Activated CD4-positive, alpha-beta T cell treated with anti-CD3 and anti-CD28 coated beads, Interleukin-2, amount 50 U/mL, for 4 hours (primary cell): Measurements from ENCODE around the gene CCNJL.

ENCODE experiments used
- DNase-seq, 2 experiments: peaks; one replicate each; pipeline ENCODE4 v3.0.0-alpha.2; 2020

The CCNJL gene

DNA sequence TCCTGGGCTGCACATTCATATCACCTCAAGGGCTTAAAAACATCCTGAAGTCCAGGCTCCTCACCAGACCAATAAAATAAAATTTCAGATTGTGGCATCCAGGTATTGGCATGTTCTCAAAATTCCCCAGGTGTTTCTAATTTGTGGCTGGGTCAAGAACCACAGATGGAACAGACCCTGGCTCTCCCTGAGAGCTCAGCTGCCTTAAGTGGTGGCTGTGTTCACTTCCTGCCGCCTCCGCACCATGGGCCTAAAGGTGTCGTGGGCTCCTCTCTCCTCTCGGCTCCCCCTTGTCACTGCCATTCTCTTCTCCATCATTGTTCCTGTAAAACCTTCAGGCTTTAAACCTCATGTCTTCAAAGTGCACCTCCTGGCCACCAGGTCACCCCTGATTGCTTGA, 17.8 kb upstream of the CCNJL start:
- no peak for DNase-seq

DNA sequence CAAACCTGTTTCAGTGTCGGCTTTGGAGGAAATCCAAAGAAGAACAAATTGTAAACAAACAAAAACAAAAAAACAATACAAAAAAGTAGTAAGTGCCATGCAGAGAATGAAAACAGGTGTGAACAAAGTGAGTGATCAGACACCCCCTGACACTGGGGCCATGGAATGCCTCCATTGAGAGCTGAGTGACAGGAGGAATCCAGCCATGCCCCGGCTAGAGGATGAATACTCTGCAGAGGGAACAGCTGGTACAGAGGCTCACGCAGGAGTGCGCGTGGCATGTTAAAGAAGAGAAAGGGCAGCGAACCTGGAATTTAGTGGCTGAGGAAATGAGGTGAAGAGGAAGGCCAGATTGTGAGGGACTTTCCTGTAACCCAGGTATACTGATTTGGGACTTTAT, 15.5 kb upstream of the CCNJL start:
- no peak for DNase-seq

DNA sequence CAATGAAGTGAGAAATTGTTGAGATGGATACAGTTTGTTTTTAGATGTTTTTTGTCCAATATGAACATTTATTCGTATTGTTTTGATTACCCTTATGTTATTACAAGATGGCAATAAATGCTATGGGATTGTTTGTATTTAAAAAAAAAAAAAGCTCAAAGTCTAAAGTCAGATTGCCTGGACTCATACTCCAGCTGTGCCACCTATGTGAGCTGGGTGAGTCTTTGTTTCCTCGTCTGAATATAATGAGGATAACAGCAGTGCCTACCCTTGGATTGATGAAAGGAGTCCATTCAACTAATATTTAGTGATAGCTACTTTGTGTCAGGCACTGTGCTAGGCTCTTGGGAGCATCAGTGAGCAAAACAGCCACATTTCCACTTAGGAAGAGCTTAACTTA, 14.6 kb upstream of the CCNJL start:
- DNase-seq, result no peak

DNA sequence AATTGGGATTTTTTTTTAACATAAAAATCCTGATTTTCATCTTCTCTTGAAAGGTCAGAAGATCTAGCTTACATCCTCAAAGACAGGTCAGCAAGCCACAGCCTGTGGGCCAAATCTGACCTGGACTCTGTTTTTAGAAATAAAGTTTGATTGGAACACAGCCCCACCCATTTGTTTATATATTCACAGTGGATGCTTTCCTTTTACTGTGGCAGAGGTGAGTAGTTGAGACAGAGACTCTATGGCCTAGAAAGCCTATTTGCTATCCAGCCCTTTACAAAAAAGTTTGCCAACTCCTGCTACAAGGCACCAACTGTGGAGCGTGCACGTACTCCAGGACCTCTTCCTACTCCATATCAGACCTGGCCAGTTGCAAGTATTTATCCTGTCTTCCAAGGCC, 13.4 kb upstream of the CCNJL start:
- no peak for DNase-seq

DNA sequence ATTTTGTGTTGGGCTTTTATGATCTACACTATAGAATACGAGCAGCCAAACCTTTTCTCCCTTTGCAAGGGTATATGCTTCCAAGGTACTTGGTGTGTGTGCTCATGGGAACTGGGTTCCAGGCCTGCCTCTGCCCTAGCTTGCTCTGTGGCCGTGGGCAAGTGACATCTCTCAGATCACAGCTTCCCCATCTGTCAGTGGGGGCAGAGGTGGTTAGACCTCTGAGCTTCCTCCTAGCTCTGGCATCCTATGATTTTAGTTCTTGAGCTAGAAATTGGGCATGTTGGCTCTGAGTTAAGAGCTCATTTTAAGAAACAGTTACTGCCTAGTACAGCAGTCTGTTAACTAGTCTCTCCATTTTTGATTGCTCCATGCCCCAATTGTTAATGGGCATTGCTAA, 12.5 kb upstream of the CCNJL start:
- DNase-seq, result no peak

DNA sequence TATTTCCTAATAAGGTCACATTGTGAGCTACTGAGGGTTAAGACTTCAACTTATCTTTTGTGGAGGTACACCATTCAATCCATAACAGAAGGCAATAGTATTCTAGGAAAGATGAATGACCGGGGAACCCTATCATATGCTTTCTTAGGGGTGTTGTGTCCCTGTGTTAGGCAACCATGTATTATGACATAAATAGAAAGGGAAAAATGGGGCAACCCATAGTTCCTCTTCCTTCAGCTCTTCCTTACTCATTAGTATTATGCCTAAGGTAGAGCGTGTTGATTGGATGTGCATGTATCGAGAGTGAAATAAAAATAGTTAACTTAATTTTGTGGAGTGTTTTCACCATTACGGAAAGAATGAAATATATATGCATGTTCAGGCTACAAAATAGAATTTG, 6.0 kb upstream of the CCNJL start:
- DNase-seq, result no peak

DNA sequence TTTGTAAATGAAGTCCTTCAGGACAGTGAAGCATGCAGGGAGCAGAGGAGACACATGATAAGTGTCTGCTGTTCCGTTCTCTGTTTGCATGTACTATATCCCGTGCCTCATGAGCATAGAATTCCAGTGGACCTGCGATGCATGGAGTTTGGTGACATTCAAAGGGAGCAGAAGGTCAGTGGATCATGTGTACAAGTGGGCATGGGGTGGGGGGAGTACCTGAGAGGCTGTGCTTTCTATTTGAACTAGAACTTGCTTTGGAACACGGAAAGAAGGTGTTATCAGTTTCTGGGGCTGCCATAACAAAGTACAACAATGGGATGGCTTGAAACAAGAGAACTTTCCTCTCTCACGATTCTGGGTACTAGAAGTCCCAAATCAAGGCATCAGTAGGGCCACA, 5.1 kb upstream of the CCNJL start:
- no peak for DNase-seq

DNA sequence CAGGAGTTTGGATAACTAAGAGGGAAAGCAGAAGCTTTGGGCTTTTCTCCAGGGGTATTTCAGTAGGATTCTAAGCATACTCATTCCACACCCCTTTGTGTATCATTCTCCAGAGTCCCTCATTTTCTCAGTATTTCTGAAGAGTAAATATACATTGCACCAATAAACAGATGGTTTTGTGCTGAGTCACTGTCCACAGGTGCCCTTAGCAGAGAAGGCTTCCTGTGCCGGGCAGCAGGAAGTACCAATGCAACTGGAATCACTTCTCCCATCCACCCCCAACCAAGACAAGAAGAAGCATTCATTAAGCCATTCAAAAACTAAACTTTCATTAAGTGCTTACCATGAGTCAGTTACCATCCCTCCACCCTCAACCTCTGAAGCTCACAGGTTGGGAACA, 3.6 kb upstream of the CCNJL start:
- no peak for DNase-seq

DNA sequence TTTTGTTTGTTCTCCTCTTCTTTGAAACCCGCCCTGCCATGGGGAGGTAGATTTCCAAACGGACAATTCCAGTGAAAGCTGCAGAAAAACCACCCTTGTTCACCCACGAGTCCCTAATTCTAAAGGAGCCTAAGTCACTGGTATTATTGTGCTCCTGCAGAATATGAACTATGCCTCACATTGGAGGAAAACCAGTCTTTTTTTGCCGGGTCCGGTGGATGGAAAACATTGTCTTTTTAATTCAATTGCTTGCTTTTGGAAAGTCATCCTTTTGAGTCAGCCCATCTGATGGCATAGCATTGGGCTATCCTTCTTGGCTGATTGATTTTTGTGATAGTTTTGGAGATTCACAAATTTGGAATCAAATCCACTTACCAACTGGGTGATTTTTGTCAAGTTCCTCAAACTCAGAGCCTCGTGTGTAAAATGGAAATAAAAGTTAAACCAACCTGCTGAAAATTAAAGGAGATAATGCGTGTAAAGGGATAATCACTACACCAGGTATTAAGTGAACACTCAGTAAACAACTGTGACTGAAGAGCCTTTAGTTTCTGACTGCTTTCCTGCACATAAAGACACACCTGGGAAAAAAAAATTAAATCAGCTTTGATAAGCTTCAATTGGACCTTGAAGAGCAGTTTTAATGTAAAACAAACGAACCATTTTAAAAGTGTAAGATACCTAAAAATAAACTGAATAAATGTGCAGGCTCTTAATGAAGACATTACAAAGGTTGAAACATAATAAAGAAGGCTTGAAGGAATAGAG, 780 bp upstream of the CCNJL start:
- DNase-seq, result no peak

DNA sequence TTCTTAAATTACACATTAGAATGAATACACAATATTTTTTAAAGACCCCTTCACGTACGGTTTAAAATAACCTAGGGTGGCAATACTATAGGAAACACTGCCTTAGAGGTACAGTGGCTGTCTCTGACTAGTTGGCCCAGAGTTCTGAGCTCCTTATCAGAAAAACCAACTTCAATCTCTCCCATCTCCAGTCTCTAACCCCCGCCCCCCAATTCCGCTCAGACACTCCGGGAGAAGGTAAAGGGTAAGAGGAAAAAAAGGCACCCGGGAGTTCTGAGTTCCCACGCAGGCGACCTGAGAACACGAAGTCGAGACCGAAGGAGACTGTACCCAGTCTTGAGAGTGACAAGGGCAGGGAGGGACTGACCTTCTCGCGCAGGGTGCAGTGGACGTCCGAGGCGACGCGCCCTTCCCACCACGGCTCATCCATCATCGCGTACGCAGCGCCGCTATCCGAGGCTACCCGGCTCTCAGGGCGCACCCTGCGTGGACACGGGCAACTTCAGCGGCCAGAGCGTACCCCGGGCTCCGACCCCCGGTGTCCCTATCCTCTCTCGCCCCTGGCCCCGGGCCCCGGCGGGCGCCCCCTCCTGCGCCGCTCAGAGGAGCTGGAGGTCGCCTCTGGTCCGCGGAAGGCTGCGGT, 752 bp downstream of the CCNJL start:
- DNase-seq, result no peak

DNA sequence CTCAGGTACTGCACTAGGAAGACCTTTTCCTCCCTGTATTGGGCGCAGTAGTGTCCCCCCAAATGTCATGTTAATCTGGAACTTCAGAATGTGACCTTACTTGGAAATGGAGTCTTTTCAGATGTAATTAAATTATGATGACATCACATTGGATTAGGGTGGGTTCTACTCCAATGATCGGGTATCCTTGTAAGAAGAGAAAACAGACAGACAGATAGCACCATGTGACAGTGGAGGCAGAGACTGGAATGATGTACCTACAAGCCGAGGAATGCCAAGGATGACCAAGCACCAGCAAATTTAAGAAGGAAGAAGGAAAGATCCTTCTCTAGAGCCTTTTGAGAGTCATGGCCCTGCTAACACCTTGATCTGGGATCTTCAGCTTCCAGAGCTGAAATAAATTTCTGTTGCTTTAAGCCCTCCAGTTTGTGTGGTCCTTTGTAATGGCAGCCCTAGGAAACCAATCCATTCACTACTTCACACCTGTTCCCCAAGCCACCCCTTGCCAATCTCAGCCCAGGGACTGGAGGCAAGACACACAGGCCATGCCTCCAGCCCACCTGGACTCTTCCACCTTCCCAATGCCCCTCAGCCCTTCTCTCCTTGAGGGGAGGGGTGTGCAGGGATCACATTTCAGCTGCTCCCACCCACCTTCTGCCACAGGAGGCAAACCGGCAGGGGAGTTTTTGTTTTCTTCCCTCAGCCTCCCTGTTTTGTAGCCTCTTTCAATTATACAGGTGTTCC, 1.6 kb downstream of the CCNJL start:
- no peak for DNase-seq

DNA sequence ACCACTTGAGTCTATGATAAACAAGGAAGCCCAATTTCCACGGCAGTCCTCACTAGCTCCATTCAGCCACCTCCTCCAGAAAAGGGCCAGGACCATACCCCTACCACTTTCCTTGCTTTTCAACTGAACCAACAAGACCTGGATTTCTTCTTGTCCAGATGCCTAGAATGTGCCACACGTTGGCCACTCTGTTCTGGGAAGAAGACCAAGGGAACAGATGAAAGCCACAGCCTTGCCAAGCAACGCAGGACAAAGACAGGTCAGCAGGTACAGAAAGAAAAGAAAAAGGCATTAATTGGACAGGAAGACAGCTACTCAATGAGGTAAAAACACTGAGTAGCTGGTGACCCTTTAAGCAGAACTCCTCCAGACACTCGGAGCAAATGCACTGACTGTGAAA, 2.2 kb downstream of the CCNJL start:
- no peak for DNase-seq

DNA sequence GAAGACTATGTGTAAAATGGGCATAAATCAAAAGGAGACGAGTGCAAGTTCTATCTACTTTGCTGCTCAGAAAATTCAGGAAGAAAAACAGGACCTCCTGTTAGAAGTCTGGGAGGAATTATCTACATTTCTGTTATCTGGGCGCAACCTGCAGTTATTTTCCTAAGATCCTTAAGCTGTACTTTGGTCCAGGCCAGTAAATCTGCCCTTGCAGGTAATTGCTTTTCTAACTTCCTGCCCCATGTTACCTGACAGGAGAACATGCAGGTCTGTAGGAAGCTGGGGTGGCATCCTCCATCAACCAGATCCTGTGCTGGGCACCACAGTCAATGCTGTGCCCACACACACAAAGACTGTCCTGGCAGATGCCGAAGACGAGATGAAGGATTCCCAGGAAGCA, 5.7 kb downstream of the CCNJL start:
- no peak for DNase-seq

DNA sequence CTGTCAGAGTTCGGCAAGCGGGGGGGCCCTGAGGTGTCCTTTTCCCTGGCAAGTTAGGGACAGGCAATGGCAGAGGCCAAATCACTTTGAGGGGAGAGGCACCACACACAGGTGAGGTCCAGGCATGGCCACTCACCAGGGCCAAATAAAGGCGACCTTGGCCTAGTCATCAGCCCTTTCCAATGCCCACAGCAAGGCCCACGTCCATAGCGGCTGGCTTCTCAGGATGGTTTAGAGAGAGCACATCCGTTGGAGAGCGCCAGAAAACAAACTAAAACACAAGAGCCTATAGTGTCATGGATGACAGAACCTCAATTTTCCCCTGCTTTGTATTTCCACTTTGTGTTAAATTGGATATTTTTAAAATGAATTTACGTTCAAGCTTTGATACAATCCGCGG, 7.0 kb downstream of the CCNJL start:
- DNase-seq, result no peak

DNA sequence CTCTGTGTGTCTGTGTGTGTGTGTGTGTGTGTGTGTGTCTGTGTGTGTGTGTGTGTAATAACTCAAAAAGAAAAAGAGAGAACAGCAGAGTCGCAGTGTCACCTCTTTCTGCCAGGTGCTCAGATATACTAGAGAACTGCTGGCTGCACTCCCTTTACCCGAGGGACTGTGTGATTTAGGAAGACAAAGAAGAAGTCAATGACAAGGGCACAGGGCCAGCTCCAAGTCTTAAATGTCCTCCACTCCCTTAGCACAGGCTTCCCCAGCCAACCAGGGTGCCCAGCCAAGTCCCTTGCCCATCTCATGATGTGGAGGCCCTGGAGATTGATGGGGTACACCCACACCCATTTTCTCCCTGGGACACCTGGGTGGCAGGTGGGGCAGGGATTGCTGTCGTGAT, 8.7 kb downstream of the CCNJL start:
- DNase-seq, result no peak

DNA sequence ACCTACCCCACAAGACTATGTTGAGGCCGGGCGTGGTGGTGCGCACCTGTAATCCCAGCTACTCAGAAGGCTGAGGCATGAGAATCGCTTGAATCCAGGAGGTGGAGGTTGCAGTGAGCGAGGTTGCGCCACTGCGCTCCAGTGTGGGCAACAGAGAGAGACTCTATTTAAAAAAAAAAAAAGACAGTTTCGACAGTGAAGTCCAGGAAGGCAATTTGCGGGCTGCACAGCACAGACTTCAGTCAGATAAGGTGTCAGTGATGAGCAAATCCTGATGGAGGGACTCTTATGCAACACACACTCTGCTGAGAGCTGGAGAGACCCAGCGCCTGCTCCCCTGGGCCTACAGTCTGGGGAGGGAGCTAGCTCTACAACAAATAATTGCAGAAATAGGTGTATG, 14.2 kb downstream of the CCNJL start:
- DNase-seq, result no peak

DNA sequence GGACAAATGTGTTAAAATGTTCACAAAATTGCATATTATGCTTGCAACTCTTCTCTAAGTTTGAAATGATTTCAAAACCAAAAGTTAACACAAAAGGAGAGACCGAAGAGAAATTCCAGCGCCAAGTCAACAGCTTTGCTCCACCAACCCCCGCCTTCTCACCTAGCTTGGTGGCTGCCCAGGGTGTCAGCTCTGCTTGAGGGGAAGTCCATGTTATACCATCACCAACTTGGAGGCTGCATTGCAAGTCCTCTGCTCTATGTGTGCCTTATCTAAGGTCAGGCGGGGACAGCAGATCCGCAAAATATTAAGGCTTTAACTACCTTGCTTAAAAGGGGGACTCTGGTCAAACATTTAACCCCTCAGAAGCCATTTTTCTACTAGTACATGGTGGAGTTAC, 14.6 kb downstream of the CCNJL start:
- no peak for DNase-seq

DNA sequence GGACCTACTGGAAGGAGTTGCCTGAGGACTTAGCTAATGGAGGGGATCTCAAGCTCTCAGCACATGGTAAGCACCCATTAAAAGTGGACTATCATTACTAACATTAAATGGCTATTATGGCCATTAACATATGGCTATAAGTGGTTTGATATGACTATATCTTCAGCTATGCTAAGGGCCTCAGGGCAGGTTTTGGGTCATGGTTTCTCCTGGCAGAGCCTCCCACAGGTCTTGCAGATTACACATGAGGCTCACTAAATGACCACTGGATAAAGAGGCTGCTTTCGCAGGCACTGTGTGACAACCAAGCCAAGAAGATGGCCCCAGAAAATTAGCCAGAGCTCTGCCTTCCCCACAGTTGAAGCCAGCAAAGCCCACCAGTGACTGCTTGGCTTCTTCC, 15.4 kb downstream of the CCNJL start:
- no peak for DNase-seq

DNA sequence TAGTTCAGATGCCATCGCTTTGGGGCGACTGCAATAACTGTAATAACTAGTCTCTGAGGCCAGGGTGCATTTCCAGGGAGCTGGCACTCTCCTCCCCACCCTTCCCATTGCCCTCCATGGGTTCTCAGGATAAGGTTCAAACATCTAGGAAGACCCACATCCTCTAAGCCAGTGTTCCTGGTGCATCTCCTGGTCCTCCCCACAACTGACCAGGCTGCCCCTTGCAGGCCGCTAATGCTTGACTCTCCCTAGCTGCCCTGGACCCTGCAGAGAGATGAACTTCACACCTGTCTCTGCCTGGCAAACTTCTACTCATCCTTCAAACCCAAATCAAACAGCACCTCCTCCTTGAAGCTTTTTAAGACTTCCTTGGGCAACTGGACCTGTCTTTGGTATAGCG, 15.9 kb downstream of the CCNJL start:
- DNase-seq, result no peak

DNA sequence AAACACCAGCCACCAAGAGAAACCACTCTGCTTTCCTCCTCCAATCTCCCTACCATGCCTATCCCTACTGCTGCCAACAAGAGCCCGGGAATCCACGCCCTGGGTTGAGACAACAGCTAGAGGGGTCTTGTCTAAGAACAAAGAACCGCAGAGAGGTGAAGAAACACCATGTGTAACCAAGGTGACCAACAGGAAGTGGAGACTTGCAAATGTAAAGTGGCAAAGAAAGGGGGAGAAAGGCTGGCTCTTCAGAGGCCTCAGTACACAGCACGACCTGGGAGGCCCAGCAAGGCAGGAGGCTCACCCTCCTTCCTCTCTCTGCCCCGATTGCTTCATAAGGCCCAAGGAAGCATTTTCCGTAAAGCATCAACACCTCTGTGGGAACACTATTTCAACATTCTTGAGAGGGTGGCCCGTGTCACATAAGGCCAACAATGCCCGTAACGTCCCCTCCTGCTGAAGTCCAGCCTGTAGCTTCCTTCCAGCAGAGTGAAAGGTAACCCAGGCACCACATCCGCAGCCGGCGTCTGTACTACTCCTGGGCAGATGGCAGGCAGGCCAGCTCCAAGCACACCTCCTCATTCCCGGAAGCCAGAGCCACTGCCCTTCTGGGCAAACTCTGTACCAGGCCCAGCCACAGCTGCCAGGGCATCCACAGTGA, 18.3 kb downstream of the CCNJL start:
- DNase-seq, result no peak

DNA sequence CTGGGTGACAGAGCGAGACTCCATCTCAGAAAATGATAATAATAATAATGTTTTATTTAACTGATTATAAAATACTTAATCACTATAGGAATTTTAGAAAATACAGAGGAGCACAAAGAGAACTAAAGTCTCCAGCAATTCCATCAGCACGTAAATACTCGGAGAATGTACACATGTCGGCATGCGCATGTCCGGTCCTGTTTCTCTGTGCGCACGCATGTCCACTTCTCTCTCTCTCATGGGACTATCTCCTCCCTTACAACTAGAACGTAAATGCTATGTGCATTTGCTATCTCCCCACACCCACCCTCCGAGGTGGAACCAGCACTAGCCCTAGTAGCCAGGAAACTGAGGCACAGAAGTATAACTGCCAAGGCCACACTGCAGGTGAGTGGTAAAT, 19.0 kb downstream of the CCNJL start:
- DNase-seq, result no peak

DNA sequence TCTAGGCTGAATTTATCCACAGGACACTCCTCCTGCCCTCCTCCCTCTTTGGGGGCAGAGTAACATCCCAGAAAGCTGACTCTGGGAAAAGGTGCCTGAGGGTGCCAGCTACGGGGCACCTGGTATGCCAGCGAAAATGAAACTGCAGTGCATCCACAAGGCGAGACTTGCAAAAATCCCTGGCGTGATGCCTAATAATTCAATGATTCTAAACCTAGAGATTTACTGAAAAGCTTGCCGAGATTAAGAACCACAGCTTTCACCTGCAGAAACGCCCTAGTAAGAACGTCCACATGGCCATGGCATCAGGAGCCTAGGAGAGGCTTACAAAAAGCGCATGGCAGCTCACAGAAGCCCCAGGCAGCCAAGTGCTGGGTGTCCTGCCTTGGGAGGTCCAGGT, 20.9 kb downstream of the CCNJL start:
- no peak for DNase-seq

DNA sequence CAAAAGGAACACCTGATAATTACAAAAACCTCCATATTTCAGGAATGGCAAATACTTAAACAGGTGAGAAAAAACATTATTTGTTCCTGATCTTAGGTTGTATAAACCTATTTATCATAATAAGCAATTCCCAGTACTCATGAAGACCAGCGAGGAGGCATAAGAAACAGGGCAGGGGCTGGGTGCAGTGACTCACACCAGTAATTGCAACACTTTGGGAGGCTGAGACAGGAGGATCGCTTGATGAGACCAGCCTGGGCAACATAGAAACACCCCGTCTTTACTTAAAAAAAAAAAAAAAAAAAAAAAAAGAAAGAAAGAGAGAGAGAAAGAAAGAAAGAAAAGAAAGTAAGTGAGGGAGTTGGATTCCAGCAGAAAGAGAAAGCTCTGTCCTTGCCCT, 21.6 kb downstream of the CCNJL start:
- no peak for DNase-seq

DNA sequence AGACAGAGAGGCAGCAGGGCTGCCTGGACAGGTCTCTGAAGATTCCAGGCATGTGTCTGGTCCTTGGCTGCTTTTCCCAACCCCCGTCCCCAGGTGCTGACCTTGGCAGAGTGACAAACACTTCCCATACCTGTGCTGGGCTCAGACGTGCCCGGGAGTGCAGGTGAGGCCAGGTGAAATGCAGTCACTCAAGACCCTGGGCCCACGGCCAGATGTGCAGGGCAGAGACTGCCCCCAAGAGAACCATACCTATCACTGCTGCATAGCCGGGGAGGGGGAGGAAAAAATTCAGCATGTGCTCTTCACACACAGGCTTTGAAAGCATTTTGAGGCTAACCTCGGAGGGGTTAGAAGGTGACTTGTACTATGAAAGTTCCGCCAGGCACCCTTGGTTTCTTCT, 22.6 kb downstream of the CCNJL start:
- no peak for DNase-seq
